PC-9 (cell line): Measurements from ENCODE around the gene MAML3.

Experiments
- EZH2 ChIP-seq: fragments of 200-600 bp; sonication (generic); IDR thresholded peaks from 2 replicates; pipeline ENCODE4 v1.8.0; 2017; ENCODE audit warnings: antibody characterized with exemption, low read depth
- TF ChIP-seq, protein P1 (sequence below): fragments of 200-600 bp; sonication (generic); conservative IDR thresholded peaks from 2 replicates; pipeline ENCODE4 v1.6.1; 2017; ENCODE audit warnings: mixed run types, antibody characterized with exemption, mild to moderate bottlenecking, moderate library complexity

DNA sequence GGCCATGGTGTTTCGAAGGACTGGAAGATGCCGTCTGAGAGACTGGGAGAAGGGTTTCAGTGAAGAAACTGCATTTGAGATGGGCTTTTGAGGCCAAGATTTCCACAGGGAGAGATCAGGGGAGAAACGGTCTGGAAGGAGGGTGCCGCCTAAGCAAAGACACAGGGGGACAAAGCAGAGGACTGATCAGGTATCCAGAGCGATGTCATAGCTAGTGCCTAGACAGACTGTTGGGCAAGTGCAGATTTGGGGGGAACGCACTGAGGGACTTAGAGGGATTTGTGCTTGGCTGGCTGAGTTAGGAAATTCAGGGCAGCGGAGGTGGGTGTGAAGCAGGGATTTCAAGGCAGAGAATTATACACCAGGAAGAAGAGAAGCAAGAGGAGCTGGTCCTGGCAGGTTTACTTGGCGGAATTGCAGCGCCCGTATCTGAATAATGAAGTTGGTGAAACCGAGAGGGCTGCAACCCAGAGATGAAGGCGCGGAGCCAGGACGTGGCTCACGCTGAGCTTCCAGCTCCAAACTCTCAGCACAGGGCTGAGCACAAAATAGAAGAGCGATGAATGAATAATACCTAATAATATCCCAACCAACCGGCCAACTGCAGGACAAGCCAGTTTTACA lies 106.9 kb downstream of the MAML3 start:
- TF ChIP-seq, protein P1, sequence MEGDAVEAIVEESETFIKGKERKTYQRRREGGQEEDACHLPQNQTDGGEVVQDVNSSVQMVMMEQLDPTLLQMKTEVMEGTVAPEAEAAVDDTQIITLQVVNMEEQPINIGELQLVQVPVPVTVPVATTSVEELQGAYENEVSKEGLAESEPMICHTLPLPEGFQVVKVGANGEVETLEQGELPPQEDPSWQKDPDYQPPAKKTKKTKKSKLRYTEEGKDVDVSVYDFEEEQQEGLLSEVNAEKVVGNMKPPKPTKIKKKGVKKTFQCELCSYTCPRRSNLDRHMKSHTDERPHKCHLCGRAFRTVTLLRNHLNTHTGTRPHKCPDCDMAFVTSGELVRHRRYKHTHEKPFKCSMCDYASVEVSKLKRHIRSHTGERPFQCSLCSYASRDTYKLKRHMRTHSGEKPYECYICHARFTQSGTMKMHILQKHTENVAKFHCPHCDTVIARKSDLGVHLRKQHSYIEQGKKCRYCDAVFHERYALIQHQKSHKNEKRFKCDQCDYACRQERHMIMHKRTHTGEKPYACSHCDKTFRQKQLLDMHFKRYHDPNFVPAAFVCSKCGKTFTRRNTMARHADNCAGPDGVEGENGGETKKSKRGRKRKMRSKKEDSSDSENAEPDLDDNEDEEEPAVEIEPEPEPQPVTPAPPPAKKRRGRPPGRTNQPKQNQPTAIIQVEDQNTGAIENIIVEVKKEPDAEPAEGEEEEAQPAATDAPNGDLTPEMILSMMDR = no peak
- TF ChIP-seq EZH2 = no peak
